GM12892 (cell line): ENCODE data around the gene POMC.

Experiments
- POLR2A ChIP-seq: IDR thresholded peaks from 2 replicates; pipeline ENCODE4 v1.6.1; 2011; ENCODE audit warnings: low read depth, low read length, control low read depth
- POLR2AphosphoS5 ChIP-seq: IDR thresholded peaks from 2 replicates; pipeline ENCODE4 v1.6.1; 2011; ENCODE audit warnings: low read depth, low read length, control low read depth
- TAF1 ChIP-seq: IDR thresholded peaks from 2 replicates; pipeline ENCODE4 v1.6.1; 2011; ENCODE audit warnings: low read depth, mild to moderate bottlenecking, control low read depth, low read length, borderline replicate concordance

- TF ChIP-seq POLR2AphosphoS5 (no peak), POLR2A (no peak), TAF1 (no peak)
Observed at GRCh38 chr2:25165992-25166875, 2.1 kb downstream of the POMC start.
